Measurements from ENCODE around the gene OR10H2.
"Not testable (repeated sequence)": the region's sequence is repeated elsewhere in the genome, so short reads cannot be mapped to it uniquely, and the experiment has no call there.

The OR10H2 gene

DNA sequence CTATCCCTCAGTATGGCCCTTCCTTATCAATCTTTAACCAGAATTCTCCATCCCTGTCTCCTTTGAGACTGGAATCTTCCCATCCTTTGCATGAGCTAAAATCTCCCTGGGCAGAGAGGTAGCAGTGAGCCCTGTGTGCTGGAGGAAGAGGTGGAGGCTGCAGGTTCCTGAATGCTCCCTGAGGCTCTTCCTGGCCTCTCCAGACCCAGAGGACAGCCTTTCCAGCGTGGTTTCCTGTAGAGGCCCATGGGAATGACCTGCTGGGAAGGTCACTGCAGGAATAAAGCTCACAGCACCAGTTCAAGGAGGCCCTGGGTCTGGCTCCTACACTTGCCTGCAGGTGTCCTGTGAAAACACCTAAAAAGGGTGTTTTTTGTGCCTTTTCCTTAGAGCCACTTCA lies 4.6 kb downstream of the OR10H2 start:
- Mint-ChIP-seq H3K9me3 (no peaks in the 10 kb centered on the region), H3K27me3 (peaks cover 12% of the 10 kb centered on the region), H3K4me1 (no peaks in the 10 kb centered on the region), H3K4me3 (no peak overlapping the region), H3K27ac (no peak overlapping the region)
- ATAC-seq (no peak), DNase-seq (no peak)

DNA sequence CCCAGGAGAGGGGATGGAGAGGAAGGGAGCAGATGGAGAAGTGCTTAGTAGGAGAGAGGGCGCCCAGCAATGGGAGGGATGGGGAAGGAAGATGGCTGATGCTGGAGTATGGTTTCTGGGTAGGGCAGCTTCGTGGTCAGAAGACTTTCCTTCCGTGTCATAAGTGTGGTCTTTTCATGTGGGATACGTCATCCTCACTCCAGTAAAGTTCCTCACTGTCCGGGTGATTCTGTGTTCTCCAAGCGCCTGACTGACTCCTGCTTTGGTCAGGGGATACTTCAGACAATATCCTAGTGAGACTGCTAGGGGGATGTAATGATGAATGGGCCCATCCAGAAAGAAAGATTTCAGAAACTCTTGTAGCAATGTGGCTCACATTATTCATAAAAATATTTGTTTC lies 6.1 kb downstream of the OR10H2 start:
- Mint-ChIP-seq H3K4me3 (no peak overlapping the region), H3K27me3 (peaks cover under 1% of the 10 kb centered on the region), H3K4me1 (no peaks in the 10 kb centered on the region), H3K27ac (no peak overlapping the region), H3K9me3 (no peaks in the 10 kb centered on the region)
- ATAC-seq (no peak), DNase-seq (no peak)

DNA sequence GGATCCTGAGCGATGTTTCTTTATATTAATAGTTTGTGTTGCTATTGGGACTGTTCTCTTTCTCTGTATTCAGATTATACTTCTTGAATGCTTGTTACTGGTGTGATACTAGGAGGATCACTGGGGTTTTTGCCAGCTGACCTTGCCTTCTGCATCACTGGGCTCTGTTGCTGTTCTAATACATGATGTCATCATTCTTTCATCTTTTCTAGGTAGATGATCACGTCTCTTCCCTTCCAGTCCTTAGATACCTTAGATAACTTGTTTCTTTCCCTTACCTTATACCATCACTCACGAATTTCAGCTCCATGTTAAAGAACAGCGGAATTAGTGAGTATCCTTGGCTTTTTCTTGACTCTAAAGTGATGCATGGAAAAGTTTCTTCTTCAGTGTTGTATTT lies 9.9 kb downstream of the OR10H2 start, which contains the start of gene OR10H3:
TSS of gene OR10H3 (plus strand) at position 264 of the 400 bp plus-strand sequence. CDS start 3,408 bp downstream, outside the sequence.
- Mint-ChIP-seq H3K4me3 (no peak within 1 kb of the TSS), H3K27ac (no peak within 1 kb of the TSS), H3K27me3 (peaks cover 8% of the 10 kb centered on the region), H3K9me3 (peaks cover 14 to 19% of the 10 kb centered on the region in 2 donors), H3K4me1 (no peaks in the 10 kb centered on the region)
- ATAC-seq (no peak), DNase-seq (no peak)

DNA sequence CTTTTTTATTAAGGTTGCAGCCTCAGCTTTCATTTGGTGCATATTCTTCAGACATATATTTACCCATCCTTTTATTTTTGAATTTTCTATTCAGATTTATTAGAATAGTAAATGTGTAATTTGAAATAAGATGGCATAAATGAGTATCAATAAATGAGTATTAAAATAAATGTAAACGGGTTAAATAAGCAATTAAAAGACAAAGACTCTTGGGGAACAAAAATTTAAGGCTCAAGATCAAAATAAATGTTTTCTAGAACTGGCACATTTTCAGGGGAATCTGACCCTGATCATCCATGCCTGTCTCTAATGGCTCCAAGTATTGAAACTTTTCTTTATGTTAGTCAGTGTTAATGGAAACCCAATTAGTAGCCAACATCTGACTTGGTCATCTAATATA lies 13.0 kb downstream of the OR10H2 start:
- DNase-seq (no peak), ATAC-seq (no peak)
- H3K27ac Mint-ChIP-seq, result no peak overlapping the region
- H3K9me3 Mint-ChIP-seq, result peaks cover 14 to 19% of the 10 kb centered on the region in 2 donors
- peaks cover 13% of the 10 kb centered on the region for H3K27me3 Mint-ChIP-seq
- no peaks in the 10 kb centered on the region for H3K4me1 Mint-ChIP-seq
- no peak overlapping the region for H3K4me3 Mint-ChIP-seq

DNA sequence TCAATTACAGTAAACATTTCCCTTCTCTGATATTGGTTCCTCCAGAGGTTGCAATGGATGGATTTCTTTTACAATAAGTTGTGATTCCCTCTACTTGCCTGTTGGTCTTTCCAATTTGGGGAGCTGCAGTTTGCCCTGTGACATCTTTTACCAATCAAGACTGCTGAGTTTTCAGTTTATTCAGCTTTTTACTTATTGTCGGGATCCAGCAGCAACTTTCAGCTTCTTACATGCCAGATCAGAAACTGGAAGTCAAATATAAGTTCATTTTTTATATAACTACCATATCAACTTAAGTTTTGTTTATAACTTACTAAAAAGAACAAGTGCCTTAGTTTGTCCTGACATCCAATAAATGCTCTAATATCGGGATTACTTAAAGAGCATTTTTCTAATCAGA lies 20.4 kb downstream of the OR10H2 start:
- ATAC-seq, result no peak
- DNase-seq, result no peak
- H3K4me3 Mint-ChIP-seq, result no peak overlapping the region
- H3K27ac Mint-ChIP-seq, result no peak overlapping the region
- no peaks in the 10 kb centered on the region for H3K4me1 Mint-ChIP-seq
- H3K27me3 Mint-ChIP-seq, result peaks cover 40% of the 10 kb centered on the region
- no peaks in the 10 kb centered on the region for H3K9me3 Mint-ChIP-seq

DNA sequence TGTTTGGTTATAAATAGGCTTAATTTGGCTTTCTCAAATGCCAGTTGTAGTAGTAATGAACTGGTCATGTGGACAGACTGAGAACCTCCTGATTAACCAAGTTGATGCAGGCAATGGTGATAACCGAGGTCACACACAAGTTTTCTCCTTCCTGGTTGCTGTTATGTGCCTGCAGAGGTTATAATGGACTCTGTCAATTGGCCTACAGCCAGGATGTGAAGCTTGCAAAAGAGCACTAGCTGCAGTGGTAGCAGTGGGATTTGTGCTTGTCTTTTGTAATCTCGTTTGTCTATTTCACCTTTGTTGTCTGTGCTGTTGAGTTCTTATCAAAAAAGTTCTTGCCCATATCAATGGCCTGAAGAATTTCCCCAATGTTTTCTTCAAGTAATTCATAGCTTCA lies 30.6 kb downstream of the OR10H2 start:
- ATAC-seq (no peak), DNase-seq (no peak)
- Mint-ChIP-seq H3K4me1 (peaks cover 10% of the 10 kb centered on the region), H3K4me3 (no peak overlapping the region), H3K27ac (no peak overlapping the region), H3K9me3 (no peaks in the 10 kb centered on the region), H3K27me3 (peaks cover 82% of the 10 kb centered on the region)

DNA sequence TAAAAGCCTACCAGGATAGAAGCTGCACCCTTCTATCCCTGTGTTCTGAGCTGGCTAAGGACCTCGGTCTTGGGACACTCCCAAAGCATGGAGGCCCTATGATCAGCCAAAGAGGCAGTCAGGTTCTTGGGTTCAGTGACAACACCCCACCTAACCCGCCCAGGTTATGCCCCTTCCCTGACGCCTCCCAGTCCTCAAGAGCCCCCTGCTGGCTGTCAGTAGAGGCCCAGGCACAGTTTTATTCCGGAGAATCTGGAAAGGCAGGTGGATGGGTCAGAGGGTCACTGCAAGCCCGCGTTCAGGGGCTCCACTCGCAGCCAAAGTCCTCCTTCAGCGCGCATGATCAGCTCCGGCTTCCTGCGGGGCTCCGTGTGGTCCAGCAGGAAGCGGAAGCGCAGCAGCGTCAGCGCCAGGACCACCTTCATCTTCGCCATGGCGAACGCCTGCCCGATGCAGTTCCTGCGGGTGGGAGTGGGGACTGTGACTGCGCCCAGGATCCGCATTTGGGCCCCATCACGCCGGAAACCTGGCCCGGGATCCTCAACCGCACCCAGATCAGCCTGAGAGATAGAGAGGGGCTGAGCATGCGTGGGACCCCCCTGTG lies 32.2 kb downstream of the OR10H2 start:
- H3K27ac Mint-ChIP-seq, result no peak overlapping the region
- H3K4me1 Mint-ChIP-seq, result peaks cover 10% of the 10 kb centered on the region
- DNase-seq (no peak), ATAC-seq (no peak)
- peak overlapping the region; percentile 32 to 70 for H3K4me3 Mint-ChIP-seq
- no peaks in the 10 kb centered on the region for H3K9me3 Mint-ChIP-seq
- peaks cover 66% of the 10 kb centered on the region for H3K27me3 Mint-ChIP-seq

DNA sequence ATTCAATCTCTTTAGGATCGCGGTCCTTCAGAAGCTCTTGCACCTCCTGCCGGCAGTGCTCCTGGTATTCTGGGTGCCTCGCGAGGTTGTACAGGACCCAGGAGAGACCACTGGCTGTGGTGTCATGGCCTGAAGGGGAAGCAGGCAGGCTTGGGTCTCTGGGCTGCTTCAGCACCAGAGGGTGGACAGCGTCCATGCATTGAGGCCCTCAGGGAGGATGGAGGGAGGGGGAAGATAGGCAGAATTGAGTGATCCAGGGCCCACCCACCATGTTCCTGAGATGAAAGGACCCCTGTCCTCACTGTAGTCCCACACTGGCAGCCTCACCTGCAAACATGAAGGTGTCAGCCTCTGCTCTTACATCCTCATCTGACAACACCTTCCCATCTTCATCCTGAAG lies 41.8 kb downstream of the OR10H2 start:
- ATAC-seq (no peak), DNase-seq (no peak)
- Mint-ChIP-seq H3K4me1 (no peaks in the 10 kb centered on the region), H3K9me3 (peaks cover 0 to 5% of the 10 kb centered on the region in 2 donors), H3K27ac (no peak overlapping the region), H3K4me3 (no peak overlapping the region), H3K27me3 (peaks cover 21% of the 10 kb centered on the region)

DNA sequence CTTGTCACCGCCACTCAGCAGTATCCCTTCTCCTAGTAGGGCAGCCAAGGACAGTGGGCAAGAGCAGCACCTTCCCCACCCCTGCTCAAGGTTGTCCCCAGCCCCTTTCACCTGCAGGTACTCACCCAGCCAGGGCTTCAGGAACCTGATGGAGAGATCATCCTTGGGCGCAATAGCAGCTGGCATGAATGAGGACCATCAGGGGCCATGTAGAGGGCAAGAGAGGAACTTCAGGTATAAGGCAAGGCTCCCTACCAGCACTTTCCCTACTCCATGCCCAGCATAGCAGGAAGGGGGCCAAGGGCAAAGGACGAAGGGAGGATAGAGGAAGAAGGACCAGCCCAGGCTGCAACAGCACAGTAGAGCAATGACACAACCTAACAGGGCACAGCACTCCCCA lies 46.3 kb downstream of the OR10H2 start:
- H3K27ac Mint-ChIP-seq, ATAC-seq, H3K9me3 Mint-ChIP-seq, H3K4me1 Mint-ChIP-seq, H3K4me3 Mint-ChIP-seq, DNase-seq: not testable (repeated sequence)
- H3K27me3 Mint-ChIP-seq, result peaks cover 34% of the 10 kb centered on the region

DNA sequence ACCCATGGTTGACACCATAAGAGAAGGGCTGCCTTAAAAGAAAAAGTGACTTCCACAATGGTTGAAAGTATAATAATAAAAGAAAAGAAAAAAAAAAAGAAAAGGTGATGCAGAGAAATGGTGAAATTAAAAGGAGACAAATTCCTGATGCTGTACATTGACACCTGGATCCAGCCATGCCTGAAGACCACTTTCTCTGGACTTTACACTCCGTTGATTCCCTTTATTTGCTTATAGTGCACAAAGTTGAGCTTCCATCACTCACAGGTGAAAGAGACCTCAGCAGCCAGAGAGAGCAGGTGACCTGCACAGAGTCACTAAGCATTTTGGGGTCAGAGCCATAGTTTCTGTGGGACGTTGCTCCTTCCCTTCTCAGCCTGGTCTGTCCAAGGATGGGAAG lies 47.4 kb downstream of the OR10H2 start:
- Mint-ChIP-seq H3K27ac (no peak overlapping the region), H3K4me1 (no peaks in the 10 kb centered on the region), H3K27me3 (peaks cover 34% of the 10 kb centered on the region), H3K9me3 (peaks cover 0 to 5% of the 10 kb centered on the region in 2 donors), H3K4me3 (no peak overlapping the region)
- ATAC-seq (no peak), DNase-seq (no peak)

DNA sequence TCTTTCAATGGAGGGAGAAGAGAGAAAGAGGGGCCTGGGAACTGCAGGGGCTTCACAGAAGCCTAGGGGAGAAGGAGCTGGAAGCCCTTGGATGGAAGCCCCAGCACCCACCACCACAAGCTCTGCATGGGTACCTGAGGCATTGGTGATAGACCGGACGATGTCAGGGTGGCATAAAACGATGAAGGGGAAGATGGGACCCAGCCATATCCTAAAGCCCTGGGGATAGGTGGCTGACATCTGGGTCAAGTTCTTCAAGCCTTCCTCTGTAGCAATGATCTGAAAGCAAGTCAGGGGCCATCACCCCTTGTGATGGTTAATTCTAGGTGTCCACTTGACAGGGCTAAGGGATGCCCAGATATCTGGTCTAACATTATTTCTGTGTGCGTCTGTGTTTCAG lies 48.4 kb downstream of the OR10H2 start:
- ATAC-seq (no peak), DNase-seq (no peak)
- Mint-ChIP-seq H3K27me3 (peaks cover 33% of the 10 kb centered on the region), H3K9me3 (peaks cover 0 to 4% of the 10 kb centered on the region in 2 donors), H3K4me1 (peaks cover 6% of the 10 kb centered on the region), H3K4me3 (no peak overlapping the region), H3K27ac (peak overlapping the region in 1 of 2 donors; percentile 22)

DNA sequence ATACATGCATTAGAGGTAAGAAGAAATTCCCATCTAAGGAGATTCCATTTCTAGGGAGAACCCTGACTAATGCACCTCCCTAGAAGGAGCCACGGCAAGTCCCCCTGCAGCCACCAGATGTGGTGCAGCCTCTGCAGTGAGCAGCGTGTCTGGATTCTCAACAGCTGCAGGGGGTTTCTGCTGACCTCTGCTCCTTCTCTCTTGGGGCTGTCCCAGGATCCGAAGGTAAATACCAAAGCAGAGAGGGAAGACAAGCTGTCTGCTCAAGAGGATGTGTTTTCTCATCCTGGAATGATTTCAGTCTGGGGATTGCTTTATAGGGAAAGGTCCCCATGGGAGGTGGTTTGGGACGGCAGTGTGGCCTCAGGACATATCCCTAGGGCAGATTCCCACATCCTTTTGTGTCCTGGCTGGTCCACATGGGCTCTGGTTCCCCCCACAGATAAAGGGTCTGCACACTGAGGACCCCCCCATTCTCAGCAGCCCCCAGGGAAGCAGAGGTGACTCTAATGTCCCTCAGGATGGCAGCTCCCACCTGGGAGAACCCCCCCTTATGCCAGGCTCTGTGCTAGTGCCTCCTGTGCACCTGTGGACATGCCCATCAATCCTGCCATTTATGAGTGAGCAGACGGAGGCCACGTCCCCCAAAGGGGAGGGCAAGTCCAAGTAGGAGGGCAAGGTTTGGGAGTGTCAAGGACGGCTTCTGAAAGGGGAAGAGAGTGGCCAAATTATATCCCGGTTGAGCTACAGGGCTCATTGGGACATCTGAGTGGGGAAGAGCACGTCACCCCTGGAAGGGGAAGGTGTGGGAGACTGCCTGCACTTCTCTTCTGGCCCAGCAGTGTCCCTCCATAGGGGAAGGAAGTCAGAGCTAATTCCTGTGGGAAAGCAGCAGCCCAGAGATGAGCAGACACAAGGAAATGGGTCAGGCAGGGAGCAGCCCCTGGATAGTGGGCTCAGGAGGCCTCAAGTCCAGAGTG lies 49.5 kb downstream of the OR10H2 start:
- ATAC-seq, result no peak
- Mint-ChIP-seq H3K4me1 (peaks cover 6% of the 10 kb centered on the region), H3K27me3 (peaks cover 24% of the 10 kb centered on the region), H3K27ac (no peak overlapping the region), H3K9me3 (no peaks in the 10 kb centered on the region), H3K4me3 (no peak overlapping the region)
- DNase-seq, result no peak

Measured in stimulated activated naive CD8-positive, alpha-beta T cell treated with anti-CD3 and anti-CD28 coated beads, Interleukin-15, amount 100 ng/mL, for 72 hours (primary cell).